H9 (cell line): Measurements from ENCODE around the gene MAL. TPM values are rescaled to one million over a fixed set of nuclear protein-coding genes. Genes with fewer than 3 reads are reported as not detected.

Source experiments
- DNase-seq: peaks from one replicate; pipeline ENCODE4 v3.0.0-alpha.2; 2017
- H2AFZ ChIP-seq: one replicate; pipeline ENCODE4 v1.6.1; 2013; ENCODE audit warnings: mild to moderate bottlenecking, low read length, control low read depth, moderate library complexity
- H2AK5ac ChIP-seq: 2 replicates; pipeline ENCODE4 v1.6.1; 2013; ENCODE audit warnings: low read length, control low read depth, mixed read lengths; ENCODE audit not compliant: insufficient read length
- H2BK120ac ChIP-seq: one replicate; pipeline ENCODE4 v1.6.1; 2013; ENCODE audit warnings: low read depth, mild to moderate bottlenecking, low read length, control low read depth, inconsistent platforms; ENCODE audit not compliant: poor library complexity, severe bottlenecking
- H2BK12ac ChIP-seq: 2 replicates; pipeline ENCODE4 v1.6.1; 2013; ENCODE audit warnings: low read length, control low read depth, mixed read lengths, low read depth; ENCODE audit not compliant: insufficient read length
- H2BK15ac ChIP-seq: 2 replicates; pipeline ENCODE4 v1.6.1; 2013; ENCODE audit warnings: low read depth, low read length, control low read depth
- H2BK20ac ChIP-seq: one replicate; pipeline ENCODE4 v1.6.1; 2013; ENCODE audit warnings: low read depth, mild to moderate bottlenecking, low read length, control low read depth, inconsistent platforms; ENCODE audit not compliant: poor library complexity, severe bottlenecking
- H2BK5ac ChIP-seq: 2 replicates; pipeline ENCODE4 v1.6.1; 2013; ENCODE audit warnings: low read length, control low read depth, mixed read lengths; ENCODE audit not compliant: insufficient read length
- H3K14ac ChIP-seq: 2 replicates; pipeline ENCODE4 v1.6.1; 2013; ENCODE audit warnings: low read length, control low read depth; ENCODE audit not compliant: insufficient read depth
- H3K18ac ChIP-seq: 2 replicates; pipeline ENCODE4 v1.6.1; 2013; ENCODE audit warnings: low read depth, mild to moderate bottlenecking, mixed read lengths, low read length, control low read depth; ENCODE audit not compliant: insufficient read length
- H3K23ac ChIP-seq: 2 replicates; pipeline ENCODE4 v1.6.1; 2013; ENCODE audit warnings: low read length, control low read depth, mixed read lengths, low read depth; ENCODE audit not compliant: insufficient read length
- H3K23me2 ChIP-seq: 2 replicates; pipeline ENCODE4 v1.6.1; 2013; ENCODE audit warnings: low read depth, mild to moderate bottlenecking, mixed read lengths, low read length, control low read depth; ENCODE audit not compliant: insufficient read length, poor library complexity, severe bottlenecking
- H3K27ac ChIP-seq: 2 replicates; pipeline ENCODE4 v1.5.1; 2013; ENCODE audit warnings: low read length, control low read depth, mixed read lengths, low read depth; ENCODE audit not compliant: insufficient read length
- H3K27me3 ChIP-seq: 2 replicates; pipeline ENCODE4 v1.6.1; 2013; ENCODE audit warnings: low read length, control low read depth, inconsistent platforms; ENCODE audit not compliant: insufficient read depth
- H3K4ac ChIP-seq: 2 replicates; pipeline ENCODE4 v1.6.1; 2013; ENCODE audit warnings: low read depth, mild to moderate bottlenecking, control low read depth, inconsistent platforms, low read length, moderate library complexity
- H3K4me1 ChIP-seq: 2 replicates; pipeline ENCODE4 v1.6.1; 2013; ENCODE audit warnings: low read length, control low read depth, inconsistent platforms; ENCODE audit not compliant: insufficient read depth
- H3K4me2 ChIP-seq: 2 replicates; pipeline ENCODE4 v1.6.1; 2013; ENCODE audit warnings: low read length, control low read depth, mixed read lengths; ENCODE audit not compliant: insufficient read length, insufficient read depth
- H3K56ac ChIP-seq: 2 replicates; pipeline ENCODE4 v1.6.1; 2013; ENCODE audit warnings: low read depth, mild to moderate bottlenecking, mixed read lengths, low read length, control low read depth; ENCODE audit not compliant: insufficient read length
- H3K79me1 ChIP-seq: 2 replicates; pipeline ENCODE4 v1.6.1; 2013; ENCODE audit warnings: low read depth, mild to moderate bottlenecking, moderate library complexity, low read length, control low read depth, inconsistent platforms; ENCODE audit not compliant: insufficient read depth, poor library complexity, severe bottlenecking
- H3K79me2 ChIP-seq: 2 replicates; pipeline ENCODE4 v1.6.1; 2013; ENCODE audit warnings: low read length, control low read depth, inconsistent platforms; ENCODE audit not compliant: insufficient read depth
- H3K9ac ChIP-seq: 2 replicates; pipeline ENCODE4 v1.6.1; 2013; ENCODE audit warnings: low read length, control low read depth, mixed read lengths; ENCODE audit not compliant: insufficient read length; ENCODE audit errors: extremely low read depth
- H3K9me3 ChIP-seq: one replicate; pipeline ENCODE4 v1.6.1; 2013; ENCODE audit warnings: low read depth, low read length, inconsistent platforms; ENCODE audit not compliant: control insufficient read depth
- H3T11ph ChIP-seq: one replicate; pipeline ENCODE4 v1.6.1; 2013; ENCODE audit warnings: mild to moderate bottlenecking, low read length, control low read depth, inconsistent platforms
- H4K20me1 ChIP-seq: one replicate; pipeline ENCODE4 v1.6.1; 2013; ENCODE audit not compliant: control insufficient read depth, insufficient read length, insufficient read depth
- H4K5ac ChIP-seq: 2 replicates; pipeline ENCODE4 v1.6.1; 2013; ENCODE audit warnings: low read depth, mild to moderate bottlenecking, mixed read lengths, low read length, control low read depth; ENCODE audit not compliant: insufficient read length
- H4K8ac ChIP-seq: replicated peaks from 2 replicates; pipeline ENCODE4 v1.6.1; 2013; ENCODE audit warnings: low read length, control low read depth, mixed read lengths, low read depth; ENCODE audit not compliant: insufficient read length
- H4K91ac ChIP-seq: 2 replicates; pipeline ENCODE4 v1.6.1; 2013; ENCODE audit warnings: low read depth, mild to moderate bottlenecking, moderate library complexity, mixed read lengths, low read length, control low read depth; ENCODE audit not compliant: insufficient read length
- H3K27ac Mint-ChIP-seq, 3 experiments: 2 replicates in 2 of 3; 3 replicates in 1 of 3; pipeline ENCODE4 v1.8.0; 2020 to 2021; ENCODE audit warnings: mixed read lengths in 3 of 3, mild to moderate bottlenecking in 1 of 3, moderate library complexity in 1 of 3
- H3K27me3 Mint-ChIP-seq: 2 replicates; pipeline ENCODE4 v1.8.0; 2021; ENCODE audit warnings: low read depth, mild to moderate bottlenecking, moderate library complexity, mixed read lengths
- H3K36me3 Mint-ChIP-seq, 3 experiments: 2 replicates in 2 of 3; 3 replicates in 1 of 3; pipeline ENCODE4 v1.8.0; 2020 to 2021; ENCODE audit warnings: low read depth in 3 of 3, mixed read lengths in 3 of 3; ENCODE audit not compliant: insufficient read depth in 1 of 3
- H3K4me1 Mint-ChIP-seq, 2 experiments: 2 replicates each; pipeline ENCODE4 v1.8.0; 2020; ENCODE audit warnings: mixed read lengths in 2 of 2
- H3K4me3 Mint-ChIP-seq, 2 experiments: 2 replicates in 1 of 2; 3 replicates in 1 of 2; pipeline ENCODE4 v1.8.0; 2020 to 2021; ENCODE audit warnings: mild to moderate bottlenecking in 2 of 2, mixed read lengths in 2 of 2, moderate library complexity in 1 of 2
- H3K9me3 Mint-ChIP-seq, 2 experiments: 2 replicates in 1 of 2; 3 replicates in 1 of 2; pipeline ENCODE4 v1.8.0; 2020; ENCODE audit warnings: mild to moderate bottlenecking in 2 of 2, mixed read lengths in 2 of 2, moderate library complexity in 1 of 2
- CTCF ChIP-seq: fragments of 200-600 bp; sonication (generic); conservative IDR thresholded peaks from 3 replicates; pipeline ENCODE4 v1.8.0; 2021; ENCODE audit warnings: antibody characterized with exemption, mild to moderate bottlenecking
- WGBS: extraction: QIAGEN DNeasy Blood & Tissue Kit; methylation state at CpG from one replicate; pipeline ENCODE4 v1.1.7; 2013; ENCODE audit warnings: missing lambda C conversion rate, low lambda C conversion rate, mixed read lengths; ENCODE audit not compliant: insufficient read length; ENCODE audit errors: extremely low coverage; 5-methylcytosine and 5-hydroxymethylcytosine counted together
- total RNA-seq: library from RNA; stranded (reverse); gene quantifications from 2 replicates; pipeline ENCODE4 v1.2.1, GENCODE V29; 2021

MAL gene
- total RNA-seq, 1 experiment from 2014 or later = not detected

- H2BK5ac ChIP-seq = no peak overlapping the region
- no peaks in the 10 kb centered on the region; a peak in 2 of 5 replicates for H3K9me3 Mint-ChIP-seq
- no CpG with 5 or more reads among the region's 18 CpGs for WGBS
- H3K4ac ChIP-seq = no peak overlapping the region
- no peaks in the 10 kb centered on the region for H3K27me3 ChIP-seq
- no peak overlapping the region for H4K8ac ChIP-seq
- H3K23ac ChIP-seq = no peak overlapping the region
- peaks cover 51% of the 10 kb centered on the region for H3K27me3 Mint-ChIP-seq
- peaks cover 15 to 17% of the 10 kb centered on the region in 2 experiments for H3K4me1 Mint-ChIP-seq
- no peak overlapping the region for H4K91ac ChIP-seq
- H2BK20ac ChIP-seq = no peak overlapping the region
- H3K9ac ChIP-seq = no peak overlapping the region
- H3K27ac Mint-ChIP-seq = no peak overlapping the region
- no peaks in the 10 kb centered on the region for H3K79me2 ChIP-seq
- peaks cover 8% of the 10 kb centered on the region for H3K23me2 ChIP-seq
- no peak overlapping the region for H3K27ac ChIP-seq
- no peak overlapping the region for H3T11ph ChIP-seq
- H2BK12ac ChIP-seq = no peak overlapping the region
- H2BK15ac ChIP-seq = no peak overlapping the region
- H4K20me1 ChIP-seq = no peaks in the 10 kb centered on the region
- H2AFZ ChIP-seq = no peak overlapping the region
- no peaks in the 10 kb centered on the region for H3K36me3 Mint-ChIP-seq
- H3K56ac ChIP-seq = no peak overlapping the region
- no peak overlapping the region for H3K18ac ChIP-seq
- no peak overlapping the region for H2BK120ac ChIP-seq
- H3K14ac ChIP-seq = no peak overlapping the region; the same call in 1 of the 2 replicates
- no peak for TF ChIP-seq CTCF
- no peak overlapping the region for H3K4me3 Mint-ChIP-seq
- no peaks in the 10 kb centered on the region for H3K9me3 ChIP-seq
- peaks cover under 1% of the 10 kb centered on the region; the same call in 1 of the 2 replicates for H3K4me1 ChIP-seq
- no peak overlapping the region for H2AK5ac ChIP-seq
- H4K5ac ChIP-seq = no peak overlapping the region
- no peak overlapping the region for H3K4me2 ChIP-seq
- no peaks in the 10 kb centered on the region for H3K79me1 ChIP-seq
- DNase-seq = no peak
Observed at GRCh38 chr2:95073856-95074662, 48.6 kb downstream of the MAL start.
